Gastrocnemius medialis (tissue), 4 donors: Measurements from ENCODE around the gene PPIG. TPM values are rescaled to one million over a fixed set of nuclear protein-coding genes. Genes with fewer than 3 reads are reported as not detected.

Experiments used
- ATAC-seq, 2 donors: fragments of 150-250 bp; one replicate each; pipeline ENCODE4 v1.9.1; 2016
- DNase-seq, 2 donors: peaks; one replicate each; pipeline ENCODE4 v3.0.0-alpha.2; 2019
- H3K27ac ChIP-seq, 4 donors: fragments of 200-600 bp; sonication (generic); 1 replicate in 1 of 4; 2 replicates in 3 of 4; pipeline ENCODE4 v1.5.1; 2016 to 2018; ENCODE audit warnings: mild to moderate bottlenecking in 2 of 4, moderate library complexity in 1 of 4
- H3K27me3 ChIP-seq, 3 donors: fragments of 200-600 bp; sonication (generic) in 2 of 3; 1 replicate in 1 of 3; 2 replicates in 2 of 3; pipeline versions ENCODE4 v1.5.1 to v1.6.0; 2016 to 2019; ENCODE audit warnings: mild to moderate bottlenecking in 1 of 3, moderate library complexity in 1 of 3
- H3K36me3 ChIP-seq, 2 donors: fragments of 200-600 bp; sonication (generic) in 1 of 2; one replicate each; pipeline ENCODE4 v1.5.1; 2017 to 2018
- H3K4me1 ChIP-seq, 2 donors: fragments of 200-600 bp; sonication (generic) in 1 of 2; one replicate each; pipeline ENCODE4 v1.5.1; 2016 to 2017; ENCODE audit warnings: mild to moderate bottlenecking in 2 of 2
- H3K4me3 ChIP-seq, 4 donors: fragments of 200-600 bp; sonication (generic) in 3 of 4; 1 replicate in 1 of 4; 2 replicates in 3 of 4; pipeline ENCODE4 v1.5.1; 2016 to 2019; ENCODE audit warnings: mild to moderate bottlenecking in 2 of 4
- H3K9me3 ChIP-seq, 3 donors: fragments of 200-600 bp; sonication (generic) in 2 of 3; 1 replicate in 1 of 3; 2 replicates in 2 of 3; pipeline ENCODE4 v1.5.1; 2016 to 2019
- CTCF ChIP-seq, 5 experiments: fragments of 450-650 bp in 3 of 5; fragments of 200-600 bp in 2 of 5; sonication (generic) in 2 of 5; IDR thresholded peaks in 4 of 5; conservative IDR thresholded peaks in 1 of 5; 1 replicate in 4 of 5; 2 replicates in 1 of 5; pipeline ENCODE4 v1.5.1; 2016 to 2019; ENCODE audit warnings: antibody characterized with exemption in 5 of 5, mild to moderate bottlenecking in 3 of 5, moderate library complexity in 3 of 5
- POLR2A ChIP-seq, 2 donors: fragments of 450-650 bp; IDR thresholded peaks; one replicate each; pipeline ENCODE4 v1.6.1; 2017; ENCODE audit warnings: antibody characterized with exemption in 2 of 2, mild to moderate bottlenecking in 2 of 2, moderate library complexity in 2 of 2
- in situ Hi-C, 4 donors: fragments of 200-750 bp; cut with MboI; loops; one replicate each; pipeline versions ENCODE4 v1.15.0 to v1.8.0; 2017; ENCODE audit warnings: low sequenced_read_pairs in 4 of 4
- intact Hi-C: fragments of 100-400 bp; cut with DNase I; formaldehyde crosslinking; loops from one replicate; pipeline ENCODE4 v1.15.1; 2023; ENCODE audit warnings: low total_unique reads
- total RNA-seq, 4 donors: library from RNA; depleted of rRNA; stranded (reverse); fragments of >200 nt; gene quantifications; one replicate each; pipeline versions ENCODE4 v1.1.0 to v1.2.3, GENCODE V29; 2016

Gene PPIG
- total RNA-seq, 4 donors from 2014 or later: 27.7 to 40.5 (median 29.3) TPM

- DNase-seq: no peak
- intact Hi-C loops: no loop called here
- TF ChIP-seq CTCF (IDR thresholded peaks at IDR 0.05 in 4 of 5, conservative IDR thresholded peaks at IDR 0.05 in 1 of 5) (no peak), POLR2A (IDR thresholded peaks at IDR 0.05) (no peak)
- Histone ChIP-seq H3K36me3 (peaks cover 0 to 27% of the 10 kb centered on the region in 2 donors), H3K9me3 (no peaks in the 10 kb centered on the region), H3K27ac (no peak overlapping the region), H3K27me3 (no peaks in the 10 kb centered on the region), H3K4me3 (no peak overlapping the region), H3K4me1 (no peaks in the 10 kb centered on the region)
- no peak for ATAC-seq
- in situ Hi-C loops: no loop called here
These were observed 56.0 kb downstream of the PPIG start for GRCh38 chr2:169640104-169640503.

DNA sequence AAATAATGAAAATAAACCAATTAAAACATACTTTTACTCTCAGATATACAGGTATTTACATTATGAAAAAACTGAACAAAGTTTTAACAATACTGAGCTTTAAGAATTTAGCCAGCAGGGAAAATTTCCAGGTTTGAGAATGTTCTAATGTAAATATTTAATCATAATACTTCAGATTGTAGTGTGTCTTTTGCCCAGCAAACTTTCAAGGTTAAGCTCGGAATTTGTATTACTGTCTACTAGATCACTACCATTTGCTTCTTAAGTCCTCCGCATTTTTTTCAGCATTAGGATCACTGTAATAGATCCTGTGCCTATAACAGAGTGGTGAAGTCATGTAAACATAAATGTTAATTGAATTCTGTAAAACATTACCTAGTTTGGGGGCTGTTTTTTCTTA is 57.3 kb downstream of the PPIG start:
- in situ Hi-C loops (no loop called here), intact Hi-C loops (no loop called here)
- Histone ChIP-seq H3K27ac (no peak overlapping the region), H3K4me1 (no peaks in the 10 kb centered on the region), H3K4me3 (no peak overlapping the region), H3K27me3 (no peaks in the 10 kb centered on the region), H3K9me3 (no peaks in the 10 kb centered on the region), H3K36me3 (peaks cover 0 to 13% of the 10 kb centered on the region in 2 donors)
- no peak for ATAC-seq
- TF ChIP-seq CTCF (IDR thresholded peaks at IDR 0.05 in 4 of 5, conservative IDR thresholded peaks at IDR 0.05 in 1 of 5) (no peak), POLR2A (IDR thresholded peaks at IDR 0.05) (no peak)
- no peak for DNase-seq

DNA sequence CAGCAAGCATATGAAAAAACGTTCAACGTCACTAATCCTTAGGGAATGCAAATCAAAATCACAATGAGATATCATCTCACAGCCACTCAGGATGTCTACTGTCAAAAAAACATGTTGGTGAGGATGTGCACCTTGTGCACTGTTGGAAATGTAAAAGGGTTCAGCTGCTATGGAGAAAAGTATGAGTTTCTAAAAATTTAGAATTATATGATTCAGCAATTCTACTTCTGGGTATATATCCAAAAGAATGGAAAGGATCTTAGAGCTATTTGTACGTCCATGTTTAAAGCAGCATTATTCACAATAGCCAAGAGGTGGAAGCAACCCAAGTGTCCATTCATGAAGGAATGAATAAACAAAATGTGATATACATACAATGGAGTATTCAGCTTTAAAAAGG is 60.0 kb downstream of the PPIG start:
- ATAC-seq (no peak), DNase-seq (no peak)
- H3K27me3 ChIP-seq: no peaks in the 10 kb centered on the region
- H3K36me3 ChIP-seq: no peaks in the 10 kb centered on the region
- intact Hi-C loops: no loop called here
- H3K9me3 ChIP-seq: no peaks in the 10 kb centered on the region
- H3K27ac ChIP-seq: no peak overlapping the region
- H3K4me3 ChIP-seq: no peak overlapping the region
- H3K4me1 ChIP-seq: no peaks in the 10 kb centered on the region
- TF ChIP-seq CTCF (IDR thresholded peaks at IDR 0.05 in 4 of 5, conservative IDR thresholded peaks at IDR 0.05 in 1 of 5) (no peak), POLR2A (IDR thresholded peaks at IDR 0.05) (no peak)
- in situ Hi-C loops: no loop called here

GRCh38 chr2:169647496-169647895 is 63.3 kb downstream of the PPIG start:
- no peak for DNase-seq
- ATAC-seq: no peak
- Histone ChIP-seq H3K27me3 (no peaks in the 10 kb centered on the region), H3K4me3 (no peak overlapping the region), H3K9me3 (no peaks in the 10 kb centered on the region), H3K4me1 (no peaks in the 10 kb centered on the region), H3K36me3 (no peaks in the 10 kb centered on the region), H3K27ac (no peak overlapping the region)
- TF ChIP-seq POLR2A (IDR thresholded peaks at IDR 0.05) (no peak), CTCF (IDR thresholded peaks at IDR 0.05 in 4 of 5, conservative IDR thresholded peaks at IDR 0.05 in 1 of 5) (no peak)
- intact Hi-C loops: no loop called here
- in situ Hi-C loops: no loop called here

- Histone ChIP-seq H3K27ac (no peak overlapping the region), H3K4me1 (no peaks in the 10 kb centered on the region), H3K4me3 (no peak overlapping the region), H3K9me3 (no peaks in the 10 kb centered on the region), H3K36me3 (no peaks in the 10 kb centered on the region), H3K27me3 (no peaks in the 10 kb centered on the region)
- no peak for ATAC-seq
- TF ChIP-seq CTCF (IDR thresholded peaks at IDR 0.05 in 4 of 5, conservative IDR thresholded peaks at IDR 0.05 in 1 of 5) (no peak), POLR2A (IDR thresholded peaks at IDR 0.05) (no peak)
- no peak for DNase-seq
- intact Hi-C loops: no loop called here
- in situ Hi-C loops: no loop called here
These were observed 65.1 kb downstream of the PPIG start for GRCh38 chr2:169649278-169649677.
